K562 (cell line): ENCODE measurements around the gene ZNF382. TPM values are rescaled to one million over a fixed set of nuclear protein-coding genes. Genes with fewer than 3 reads are reported as not detected.
A peak's percentile ranks its signal among the peaks of the same experiment; 100 is the strongest.

Experiments
- HIVEP1 ChIP-seq: fragments of 250-450 bp; sonication (Bioruptor Pico); IDR thresholded peaks from 2 replicates; pipeline ENCODE4 v1.4.0; 2020; ENCODE audit warnings: mild to moderate bottlenecking
- JUNB ChIP-seq: fragments of 450-650 bp; formaldehyde crosslinking; conservative IDR thresholded peaks from 2 replicates; pipeline ENCODE4 v1.4.0; 2020; ENCODE audit warnings: mild to moderate bottlenecking
- LARP7 ChIP-seq: fragments of 450-650 bp; IDR thresholded peaks from 2 replicates; pipeline ENCODE4 v1.6.1; 2016
- MAZ ChIP-seq, 2 experiments: fragments of 450-650 bp in 1 of 2; sonication (generic) in 1 of 2; formaldehyde crosslinking; IDR thresholded peaks in 1 of 2; conservative IDR thresholded peaks in 1 of 2; 2 replicates each; pipeline versions ENCODE4 v1.4.0 to v1.5.0; 2020; ENCODE audit warnings: mild to moderate bottlenecking in 1 of 2, missing genetic modification reagents in 1 of 2
- MEF2A ChIP-seq: IDR thresholded peaks from 2 replicates; pipeline ENCODE4 v1.6.1; 2011; ENCODE audit warnings: low read depth, mild to moderate bottlenecking, low read length, moderate library complexity; ENCODE audit not compliant: control insufficient read depth
- MYBL2 ChIP-seq, 2 experiments: fragments of 450-650 bp in 1 of 2; sonication (generic) in 1 of 2; formaldehyde crosslinking in 1 of 2; IDR thresholded peaks; 2 replicates each; pipeline versions ENCODE4 v1.6.1 to v1.8.1; 2017 to 2022; ENCODE audit warnings: borderline replicate concordance in 1 of 2, inconsistent platforms in 1 of 2, low read depth in 1 of 2, mild to moderate bottlenecking in 1 of 2, missing genetic modification reagents in 1 of 2, moderate library complexity in 1 of 2
- NCOA2 ChIP-seq, 2 experiments: fragments of 450-650 bp; IDR thresholded peaks; 2 replicates each; pipeline ENCODE4 v1.6.1; 2018; ENCODE audit warnings: mild to moderate bottlenecking in 2 of 2, moderate library complexity in 1 of 2; ENCODE audit not compliant: partially characterized antibody in 2 of 2
- POLR2A ChIP-seq: fragments of 450-650 bp; conservative IDR thresholded peaks from 2 replicates; pipeline ENCODE4 v1.6.1; 2016
- PYGO2 ChIP-seq: fragments of 450-650 bp; IDR thresholded peaks from 2 replicates; pipeline ENCODE4 v1.6.1; 2016; ENCODE audit warnings: mild to moderate bottlenecking, missing genetic modification characterization, moderate library complexity, missing compliant biosample characterization
- RCOR1 ChIP-seq, 2 experiments: IDR thresholded peaks; 2 replicates each; pipeline ENCODE4 v1.6.1; 2012; ENCODE audit warnings: low read depth in 2 of 2, low read length in 2 of 2, borderline replicate concordance in 1 of 2, improper control_type of control experiment in 1 of 2
- SIX5 ChIP-seq, 2 experiments: IDR thresholded peaks; 2 replicates each; pipeline ENCODE4 v1.6.1; 2011; ENCODE audit warnings: low read length in 2 of 2, borderline replicate concordance in 1 of 2, low read depth in 1 of 2, mild to moderate bottlenecking in 1 of 2, moderate library complexity in 1 of 2; ENCODE audit not compliant: insufficient read depth in 1 of 2
- SP2 ChIP-seq: IDR thresholded peaks from 2 replicates; pipeline ENCODE4 v1.6.1; 2011; ENCODE audit warnings: mild to moderate bottlenecking, low read depth, low read length, moderate library complexity; ENCODE audit not compliant: poor library complexity, severe bottlenecking; ENCODE audit errors: extremely low read depth
- ZC3H4 ChIP-seq: sonication (generic); formaldehyde crosslinking; IDR thresholded peaks from 2 replicates; pipeline ENCODE4 v1.9.0; 2021; ENCODE audit warnings: missing genetic modification reagents, borderline replicate concordance
- ZNF507 ChIP-seq: conservative IDR thresholded peaks from 2 replicates; pipeline ENCODE4 v1.6.1; 2017; ENCODE audit warnings: missing genetic modification characterization, missing compliant biosample characterization
- polyA plus RNA-seq, 8 experiments: library from polyadenylated mRNA; depleted of rRNA in 4 of 8; stranded (reverse) in 5 of 8; unstranded in 3 of 8; fragments of >200 nt; fragmentation: Nextera tagmentation in 2 of 8; fragmentation: Illumina TruSeq in 1 of 8; extraction: Ambion mirVana in 2 of 8; extraction: Trizol in 1 of 8; gene quantifications; 2 replicates each; pipeline versions ENCODE4 v1.2.1 to v1.2.3, GENCODE V29; 2011 to 2014; ENCODE audit warnings: inconsistent platforms in 1 of 8, missing spikeins in 1 of 8
- total RNA-seq, 7 experiments: library from RNA; depleted of rRNA in 6 of 7; stranded (reverse); fragments of >200 nt in 6 of 7; fragmentation: Illumina TruSeq in 2 of 7; extraction: Trizol in 2 of 7; gene quantifications; 2 replicates each; pipeline versions ENCODE4 v1.2.1 to v1.2.3, GENCODE V29; 2011 to 2021; ENCODE audit warnings: low replicate concordance in 1 of 7
- TF ChIP-seq, protein P1 (sequence below), 2 experiments: fragments of 450-650 bp in 1 of 2; sonication (generic) in 1 of 2; formaldehyde crosslinking; conservative IDR thresholded peaks; 2 replicates each; pipeline versions ENCODE4 v1.4.0 to v1.8.1; 2020 to 2022; ENCODE audit warnings: mild to moderate bottlenecking in 1 of 2, missing genetic modification reagents in 1 of 2
- TF ChIP-seq, protein P2 (sequence below): fragments of 250-450 bp; sonication (Bioruptor Pico); IDR thresholded peaks from 2 replicates; pipeline ENCODE4 v1.8.0; 2021; ENCODE audit warnings: mild to moderate bottlenecking, moderate library complexity
- TF ChIP-seq, protein P3 (sequence below): fragments of 450-650 bp; IDR thresholded peaks from 2 replicates; pipeline ENCODE4 v1.6.1; 2017; ENCODE audit warnings: mild to moderate bottlenecking, moderate library complexity
- TF ChIP-seq, protein P4 (sequence below): fragments of 250-450 bp; sonication (Bioruptor Pico); IDR thresholded peaks from 2 replicates; pipeline ENCODE4 v1.8.0; 2022; ENCODE audit warnings: inconsistent platforms

The ZNF382 gene
- total and polyA plus RNA-seq, 9 of the 15 experiments (the other 6 are each of a cell fraction or from before 2014, with no cell fraction given), result 0.04 to 0.27 (median 0.16) TPM; not detected in 5

DNA sequence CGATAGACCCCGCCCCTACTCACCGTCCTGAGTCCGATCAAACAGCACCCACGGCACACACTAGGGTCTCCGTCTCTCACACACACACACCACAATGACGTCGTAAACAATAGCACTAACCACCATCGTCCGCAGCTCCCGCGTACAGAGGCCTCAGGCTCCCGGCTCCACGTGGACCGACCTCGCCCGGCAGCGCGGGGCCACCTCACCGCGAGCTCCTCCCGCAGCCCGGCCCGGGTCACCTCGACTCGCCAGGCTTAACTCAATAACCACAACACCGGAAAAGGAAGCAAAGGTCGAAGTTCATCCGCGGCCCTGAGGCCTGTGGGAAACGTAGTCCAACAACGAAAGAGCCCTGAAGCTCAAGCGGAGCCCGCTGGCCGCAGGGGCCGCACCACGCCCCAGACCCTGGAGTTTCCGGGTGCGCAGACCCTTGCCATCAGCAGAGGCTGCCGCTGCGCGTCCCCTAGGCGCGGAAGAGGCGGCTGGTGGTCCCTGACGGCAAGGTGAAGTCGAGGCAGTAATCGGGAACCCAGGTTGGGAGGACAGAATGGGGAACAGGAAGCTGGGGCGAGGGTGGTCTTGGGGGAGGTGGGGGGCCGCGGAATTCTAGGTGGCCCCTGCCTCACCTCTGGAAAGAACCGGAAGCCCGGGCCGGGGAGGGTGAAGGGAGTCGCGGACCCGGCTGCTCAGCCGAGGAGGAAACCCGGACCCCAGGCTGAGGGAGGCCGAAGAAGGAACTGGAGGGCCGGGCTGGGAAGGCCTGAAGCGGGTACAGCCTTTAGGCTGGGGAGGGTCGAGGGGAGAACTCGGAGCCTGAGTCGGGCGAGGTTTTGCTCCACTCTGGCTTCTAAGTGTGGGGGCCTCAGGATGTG, 31.9 kb upstream of the ZNF382 start, which contains the start of gene ZNF529 (continued):
- TF ChIP-seq MAZ (CRISPR knock-in tag; conservative IDR thresholded peaks at IDR 0.05 in 1 of 2, IDR thresholded peaks at IDR 0.05 in 1 of 2) (peak; percentile 65 to 68; a peak in 3 of 4 replicates), MEF2A (no peak), HIVEP1 (CRISPR knock-in tag) (no peak), ZNF507 (tag) (no peak), SP2 (no peak), NCOA2 (IDR thresholded peaks at IDR 0.05; ENCODE audit: partially characterized antibody in 2 of 2) (no peak), PYGO2 (tag) (no peak), MYBL2 (IDR thresholded peaks at IDR 0.05; ENCODE audit: low read depth) (no peak), MYBL2 (CRISPR knock-in tag; IDR thresholded peaks at IDR 0.05; ENCODE audit: borderline replicate concordance) (no peak), RCOR1 (IDR thresholded peaks at IDR 0.05; ENCODE audit: borderline replicate concordance in 1 of 2, low read depth in 2 of 2, low read length in 2 of 2) (peak in 1 of 2 experiments; percentile 42; a peak in 1 of 4 replicates), JUNB (CRISPR knock-in tag) (no peak), SIX5 (IDR thresholded peaks at IDR 0.05; ENCODE audit: borderline replicate concordance in 1 of 2, insufficient read depth in 1 of 2, low read depth in 1 of 2, low read length in 2 of 2) (peak; percentile 89 to 91), LARP7 (0 out of 2 replicates have a peak, but pooled peaks have one; percentile 48), ZC3H4 (CRISPR knock-in tag) (peak; percentile 54; the same call in 1 of the 2 replicates), POLR2A (peak; percentile 96)
- TF ChIP-seq, protein P1, sequence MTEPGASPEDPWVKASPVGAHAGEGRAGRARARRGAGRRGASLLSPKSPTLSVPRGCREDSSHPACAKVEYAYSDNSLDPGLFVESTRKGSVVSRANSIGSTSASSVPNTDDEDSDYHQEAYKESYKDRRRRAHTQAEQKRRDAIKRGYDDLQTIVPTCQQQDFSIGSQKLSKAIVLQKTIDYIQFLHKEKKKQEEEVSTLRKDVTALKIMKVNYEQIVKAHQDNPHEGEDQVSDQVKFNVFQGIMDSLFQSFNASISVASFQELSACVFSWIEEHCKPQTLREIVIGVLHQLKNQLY (CRISPR knock-in tag; conservative IDR thresholded peaks at IDR 0.05), result no peak
- TF ChIP-seq, protein P2, sequence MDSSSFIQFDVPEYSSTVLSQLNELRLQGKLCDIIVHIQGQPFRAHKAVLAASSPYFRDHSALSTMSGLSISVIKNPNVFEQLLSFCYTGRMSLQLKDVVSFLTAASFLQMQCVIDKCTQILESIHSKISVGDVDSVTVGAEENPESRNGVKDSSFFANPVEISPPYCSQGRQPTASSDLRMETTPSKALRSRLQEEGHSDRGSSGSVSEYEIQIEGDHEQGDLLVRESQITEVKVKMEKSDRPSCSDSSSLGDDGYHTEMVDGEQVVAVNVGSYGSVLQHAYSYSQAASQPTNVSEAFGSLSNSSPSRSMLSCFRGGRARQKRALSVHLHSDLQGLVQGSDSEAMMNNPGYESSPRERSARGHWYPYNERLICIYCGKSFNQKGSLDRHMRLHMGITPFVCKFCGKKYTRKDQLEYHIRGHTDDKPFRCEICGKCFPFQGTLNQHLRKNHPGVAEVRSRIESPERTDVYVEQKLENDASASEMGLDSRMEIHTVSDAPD, result no peak
- TF ChIP-seq, protein P3, sequence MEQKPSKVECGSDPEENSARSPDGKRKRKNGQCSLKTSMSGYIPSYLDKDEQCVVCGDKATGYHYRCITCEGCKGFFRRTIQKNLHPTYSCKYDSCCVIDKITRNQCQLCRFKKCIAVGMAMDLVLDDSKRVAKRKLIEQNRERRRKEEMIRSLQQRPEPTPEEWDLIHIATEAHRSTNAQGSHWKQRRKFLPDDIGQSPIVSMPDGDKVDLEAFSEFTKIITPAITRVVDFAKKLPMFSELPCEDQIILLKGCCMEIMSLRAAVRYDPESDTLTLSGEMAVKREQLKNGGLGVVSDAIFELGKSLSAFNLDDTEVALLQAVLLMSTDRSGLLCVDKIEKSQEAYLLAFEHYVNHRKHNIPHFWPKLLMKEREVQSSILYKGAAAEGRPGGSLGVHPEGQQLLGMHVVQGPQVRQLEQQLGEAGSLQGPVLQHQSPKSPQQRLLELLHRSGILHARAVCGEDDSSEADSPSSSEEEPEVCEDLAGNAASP, result no peak
- TF ChIP-seq, protein P4, sequence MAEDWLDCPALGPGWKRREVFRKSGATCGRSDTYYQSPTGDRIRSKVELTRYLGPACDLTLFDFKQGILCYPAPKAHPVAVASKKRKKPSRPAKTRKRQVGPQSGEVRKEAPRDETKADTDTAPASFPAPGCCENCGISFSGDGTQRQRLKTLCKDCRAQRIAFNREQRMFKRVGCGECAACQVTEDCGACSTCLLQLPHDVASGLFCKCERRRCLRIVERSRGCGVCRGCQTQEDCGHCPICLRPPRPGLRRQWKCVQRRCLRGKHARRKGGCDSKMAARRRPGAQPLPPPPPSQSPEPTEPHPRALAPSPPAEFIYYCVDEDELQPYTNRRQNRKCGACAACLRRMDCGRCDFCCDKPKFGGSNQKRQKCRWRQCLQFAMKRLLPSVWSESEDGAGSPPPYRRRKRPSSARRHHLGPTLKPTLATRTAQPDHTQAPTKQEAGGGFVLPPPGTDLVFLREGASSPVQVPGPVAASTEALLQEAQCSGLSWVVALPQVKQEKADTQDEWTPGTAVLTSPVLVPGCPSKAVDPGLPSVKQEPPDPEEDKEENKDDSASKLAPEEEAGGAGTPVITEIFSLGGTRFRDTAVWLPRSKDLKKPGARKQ (CRISPR knock-in tag), result no peak
